ENCODE data around the gene IGSF9. TPM values are rescaled to one million over a fixed set of nuclear protein-coding genes. Genes with fewer than 3 reads are reported as not detected.

IGSF9 gene
- total and polyA plus RNA-seq, 8 donors, result 2.0 to 36.2 (median 7.8) TPM

- intact Hi-C loops (cut with DNase I; ENCODE audit: low total_unique reads), result loop anchor here (5.0 kb wide), 1 partner anchor 94 kb away; no protein-coding TSS in a partner anchor
Observed at GRCh38 chr1:159891275-159892157, 53.9 kb downstream of the IGSF9 start.

GRCh38 chr1:159890390-159890789 is 55.0 kb downstream of the IGSF9 start:
- WGBS, 5 donors, result 82 to 87% (median 83%) methylated on average over 8 of the region's 8 CpGs
- intact Hi-C loops (cut with DNase I; ENCODE audit: low total_unique reads), result loop anchor here (5.0 kb wide), 1 partner anchor 93 kb away; no protein-coding TSS in a partner anchor
- peak overlapping the region; percentile 7 to 75 (median 46) for H3K27ac ChIP-seq

More at GRCh38 chr1:159891275-159892157, 53.9 kb downstream of the IGSF9 start:
- Histone ChIP-seq H3K4me1 (peaks cover 13 to 41% (median 14%) of the 10 kb centered on the region in 4 donors), H3K27me3 (no peaks in the 10 kb centered on the region), H3K4me3 (no peak overlapping the region), H3K27ac (no peak overlapping the region), H3K9me3 (no peaks in the 10 kb centered on the region), H3K36me3 (no peaks in the 10 kb centered on the region)
- no peak for TF ChIP-seq POLR2A (IDR thresholded peaks at IDR 0.05)
- TF ChIP-seq, protein P1, sequence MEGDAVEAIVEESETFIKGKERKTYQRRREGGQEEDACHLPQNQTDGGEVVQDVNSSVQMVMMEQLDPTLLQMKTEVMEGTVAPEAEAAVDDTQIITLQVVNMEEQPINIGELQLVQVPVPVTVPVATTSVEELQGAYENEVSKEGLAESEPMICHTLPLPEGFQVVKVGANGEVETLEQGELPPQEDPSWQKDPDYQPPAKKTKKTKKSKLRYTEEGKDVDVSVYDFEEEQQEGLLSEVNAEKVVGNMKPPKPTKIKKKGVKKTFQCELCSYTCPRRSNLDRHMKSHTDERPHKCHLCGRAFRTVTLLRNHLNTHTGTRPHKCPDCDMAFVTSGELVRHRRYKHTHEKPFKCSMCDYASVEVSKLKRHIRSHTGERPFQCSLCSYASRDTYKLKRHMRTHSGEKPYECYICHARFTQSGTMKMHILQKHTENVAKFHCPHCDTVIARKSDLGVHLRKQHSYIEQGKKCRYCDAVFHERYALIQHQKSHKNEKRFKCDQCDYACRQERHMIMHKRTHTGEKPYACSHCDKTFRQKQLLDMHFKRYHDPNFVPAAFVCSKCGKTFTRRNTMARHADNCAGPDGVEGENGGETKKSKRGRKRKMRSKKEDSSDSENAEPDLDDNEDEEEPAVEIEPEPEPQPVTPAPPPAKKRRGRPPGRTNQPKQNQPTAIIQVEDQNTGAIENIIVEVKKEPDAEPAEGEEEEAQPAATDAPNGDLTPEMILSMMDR (IDR thresholded peaks at IDR 0.05), result peak in 6 of 7 experiments; percentile 85 to 100 (median 92)
- no peak for TF ChIP-seq EP300 (IDR thresholded peaks at IDR 0.05)
- TF ChIP-seq POLR2AphosphoS5 (IDR thresholded peaks at IDR 0.05), result peak in 2 of 3 donors; percentile 49 to 73
- DNase-seq, result peak; percentile 87 to 95
- 42 to 48% (median 43%) methylated on average over 7 of the region's 7 CpGs for WGBS, 5 donors

DNA sequence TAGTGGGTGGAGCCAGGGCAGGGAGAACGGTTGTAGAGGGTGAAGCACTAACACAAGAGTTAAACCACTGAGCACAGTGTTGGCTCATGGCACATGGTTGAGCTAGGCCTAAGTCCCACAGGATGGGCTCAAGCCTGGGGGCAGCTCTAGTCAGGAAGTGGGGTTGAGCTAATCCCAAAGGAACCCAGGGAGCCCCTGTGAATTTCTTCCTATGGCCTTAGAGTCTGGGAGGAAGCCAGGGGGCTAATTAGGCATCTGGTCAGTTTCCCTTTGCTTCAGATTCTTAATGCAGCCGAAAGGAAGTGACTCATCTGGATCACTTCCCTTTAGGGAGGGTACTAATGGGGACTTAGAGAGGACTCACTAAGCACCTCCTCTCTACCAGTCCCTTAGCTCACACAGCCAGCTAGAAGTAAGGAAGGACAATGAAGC is 55.6 kb downstream of the IGSF9 start:
- intact Hi-C loops (cut with DNase I; ENCODE audit: low total_unique reads), result loop anchor here (5.0 kb wide), 1 partner anchor 93 kb away; no protein-coding TSS in a partner anchor
- no peak for TF ChIP-seq POLR2A (IDR thresholded peaks at IDR 0.05)
- peak; percentile 13 to 51 (median 24) for TF ChIP-seq POLR2AphosphoS5 (IDR thresholded peaks at IDR 0.05)
- WGBS, 5 donors, result 22 to 64% (median 38%) methylated on average over 2 of the region's 2 CpGs
- DNase-seq, result peak in 1 of 2 donors; percentile 81
- Histone ChIP-seq H3K36me3 (no peaks in the 10 kb centered on the region), H3K27ac (peak overlapping the region in 4 of 5 donors; percentile 46 to 75 (median 50)), H3K9me3 (no peaks in the 10 kb centered on the region), H3K4me1 (peaks cover 0 to 36% (median 8%) of the 10 kb centered on the region in 4 donors), H3K4me3 (no peak overlapping the region), H3K27me3 (no peaks in the 10 kb centered on the region)

More at GRCh38 chr1:159890390-159890789, 55.0 kb downstream of the IGSF9 start:
- DNase-seq, result no peak
- H3K27me3 ChIP-seq, result no peaks in the 10 kb centered on the region
- peaks cover 2 to 36% (median 8%) of the 10 kb centered on the region in 4 donors for H3K4me1 ChIP-seq
- H3K36me3 ChIP-seq, result no peaks in the 10 kb centered on the region
- H3K9me3 ChIP-seq, result no peaks in the 10 kb centered on the region
- TF ChIP-seq, protein P1 (IDR thresholded peaks at IDR 0.05), result no peak
- TF ChIP-seq EP300 (IDR thresholded peaks at IDR 0.05) (no peak), POLR2A (IDR thresholded peaks at IDR 0.05) (no peak), POLR2AphosphoS5 (IDR thresholded peaks at IDR 0.05) (no peak)
- no peak overlapping the region for H3K4me3 ChIP-seq

DNA sequence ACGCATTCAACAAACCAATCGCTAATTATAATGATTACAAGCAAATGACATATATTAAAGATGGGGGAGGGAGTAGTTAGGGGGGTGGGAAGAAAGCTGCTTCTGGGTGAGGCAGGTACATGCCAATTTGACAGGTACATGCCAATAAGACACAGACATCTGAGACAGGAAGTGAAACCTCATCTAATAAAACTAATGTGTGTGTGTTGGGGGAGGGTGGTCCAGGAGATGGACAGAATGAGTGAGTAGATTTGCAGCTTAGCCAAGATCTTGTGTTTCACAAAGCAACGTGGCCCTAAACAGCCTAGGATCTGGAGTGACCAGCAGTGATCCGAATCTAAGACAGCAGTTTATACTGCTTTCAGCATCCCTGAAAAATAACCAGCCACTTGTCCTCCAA is 56.2 kb downstream of the IGSF9 start:
- TF ChIP-seq, protein P1 (IDR thresholded peaks at IDR 0.05), result no peak
- TF ChIP-seq POLR2A (IDR thresholded peaks at IDR 0.05), result no peak
- no peak for TF ChIP-seq EP300 (IDR thresholded peaks at IDR 0.05)
- no peak for TF ChIP-seq POLR2AphosphoS5 (IDR thresholded peaks at IDR 0.05)
- Histone ChIP-seq H3K4me1 (peaks cover 0 to 36% (median 8%) of the 10 kb centered on the region in 4 donors), H3K4me3 (no peak overlapping the region), H3K27me3 (no peaks in the 10 kb centered on the region), H3K9me3 (no peaks in the 10 kb centered on the region), H3K27ac (peak overlapping the region in 4 of 5 donors; percentile 46 to 75 (median 50)), H3K36me3 (no peaks in the 10 kb centered on the region)
- 90 to 98% (median 93%) methylated on average over 4 of the region's 4 CpGs for WGBS, 5 donors
- no peak for DNase-seq
- intact Hi-C loops (cut with DNase I; ENCODE audit: low total_unique reads), result no loop called here

All from stomach (tissue), 9 donors.